ENCODE results near the gene SGF29.

DNA sequence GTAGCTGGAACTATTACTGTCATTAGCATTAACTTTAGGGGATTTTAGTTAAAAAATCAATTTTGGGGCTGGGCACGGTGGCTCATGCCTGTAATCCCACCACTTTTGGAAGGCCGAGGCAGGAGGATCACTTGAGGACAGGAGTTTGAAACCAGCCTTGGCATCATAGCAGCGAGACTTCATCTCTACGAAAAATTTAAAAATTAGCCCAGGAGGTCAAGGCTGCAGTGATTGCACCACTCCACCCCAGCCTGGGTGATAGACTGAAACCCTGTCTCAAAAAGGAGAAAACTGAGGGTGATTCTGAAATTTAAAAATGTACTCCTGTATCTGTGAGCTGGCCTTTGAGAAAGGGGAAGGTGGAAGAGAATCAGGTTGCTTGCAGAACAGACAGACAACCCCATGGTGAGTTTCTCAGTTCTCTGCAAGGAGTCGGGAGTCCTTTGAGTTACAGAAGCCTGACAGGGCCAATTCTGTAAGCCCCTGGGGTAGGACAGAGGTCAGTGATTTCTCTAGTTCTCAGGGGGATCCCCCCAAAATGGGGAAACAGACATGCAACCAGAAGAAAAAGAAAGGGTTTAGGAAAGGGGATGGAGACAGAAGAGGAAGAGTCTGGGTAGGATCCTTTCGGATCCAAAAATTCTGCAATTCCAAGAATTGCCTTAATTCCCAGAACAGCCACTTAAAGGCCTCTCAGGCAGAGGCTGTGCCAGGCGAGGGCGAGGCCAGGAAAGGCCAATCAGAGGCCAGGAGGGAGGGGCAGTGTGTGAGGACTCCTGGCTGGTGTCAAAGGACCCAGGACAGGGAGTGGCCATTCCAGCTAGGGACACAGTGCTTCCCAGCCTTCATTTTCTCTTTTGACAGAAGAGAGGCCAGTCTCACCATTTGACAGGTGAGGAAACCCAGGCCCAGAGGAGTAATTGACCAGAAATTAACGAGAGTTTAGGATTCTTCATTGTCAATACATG, 21.7 kb upstream of the SGF29 start:
- TF ChIP-seq, protein P1, sequence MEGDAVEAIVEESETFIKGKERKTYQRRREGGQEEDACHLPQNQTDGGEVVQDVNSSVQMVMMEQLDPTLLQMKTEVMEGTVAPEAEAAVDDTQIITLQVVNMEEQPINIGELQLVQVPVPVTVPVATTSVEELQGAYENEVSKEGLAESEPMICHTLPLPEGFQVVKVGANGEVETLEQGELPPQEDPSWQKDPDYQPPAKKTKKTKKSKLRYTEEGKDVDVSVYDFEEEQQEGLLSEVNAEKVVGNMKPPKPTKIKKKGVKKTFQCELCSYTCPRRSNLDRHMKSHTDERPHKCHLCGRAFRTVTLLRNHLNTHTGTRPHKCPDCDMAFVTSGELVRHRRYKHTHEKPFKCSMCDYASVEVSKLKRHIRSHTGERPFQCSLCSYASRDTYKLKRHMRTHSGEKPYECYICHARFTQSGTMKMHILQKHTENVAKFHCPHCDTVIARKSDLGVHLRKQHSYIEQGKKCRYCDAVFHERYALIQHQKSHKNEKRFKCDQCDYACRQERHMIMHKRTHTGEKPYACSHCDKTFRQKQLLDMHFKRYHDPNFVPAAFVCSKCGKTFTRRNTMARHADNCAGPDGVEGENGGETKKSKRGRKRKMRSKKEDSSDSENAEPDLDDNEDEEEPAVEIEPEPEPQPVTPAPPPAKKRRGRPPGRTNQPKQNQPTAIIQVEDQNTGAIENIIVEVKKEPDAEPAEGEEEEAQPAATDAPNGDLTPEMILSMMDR (IDR thresholded peaks at IDR 0.05; ENCODE audit: low read depth, low read length) = no peak
- TF ChIP-seq EZH2phosphoT487 (IDR thresholded peaks at IDR 0.05; ENCODE audit: low read depth) = no peak

All from OCI-LY3 (cell line).